GM12891 (cell line): ENCODE data around the gene TMEM184B.

Experiments
- POLR2A ChIP-seq: IDR thresholded peaks from 2 replicates; pipeline ENCODE4 v1.6.1; 2011; ENCODE audit warnings: low read depth, low read length, control low read depth
- POLR2AphosphoS5 ChIP-seq: IDR thresholded peaks from 2 replicates; pipeline ENCODE4 v1.6.1; 2011; ENCODE audit warnings: low read depth, low read length, control low read depth

DNA sequence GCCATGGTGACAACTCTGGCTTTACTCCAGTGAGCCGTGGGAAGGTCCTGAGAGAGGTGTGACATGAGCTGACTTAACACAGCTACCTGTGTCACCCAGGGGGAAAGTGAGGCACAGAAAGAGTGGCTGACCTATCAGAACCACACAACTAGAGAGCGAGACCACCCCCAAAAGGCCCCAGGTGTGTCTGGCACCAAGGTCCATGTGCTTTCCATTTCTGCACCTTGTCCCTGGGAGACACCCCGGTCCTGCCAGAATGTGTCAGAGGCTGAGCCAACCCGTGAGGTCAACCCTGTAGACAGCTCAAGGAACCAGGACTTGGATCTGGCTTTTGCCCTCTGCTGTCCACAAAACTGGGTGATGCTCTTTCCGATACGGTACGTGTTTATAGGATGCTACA, 61.3 kb downstream of the TMEM184B start:
- TF ChIP-seq POLR2AphosphoS5 (no peak), POLR2A (no peak)
